ENCODE measurements around the gene CCNI. TPM values are rescaled to one million over a fixed set of nuclear protein-coding genes. Genes with fewer than 3 reads are reported as not detected.

The CCNI gene
- total RNA-seq, 4 donors from 2014 or later, result 234 to 328 (median 298) TPM

- no peak for TF ChIP-seq CTCF (IDR thresholded peaks at IDR 0.05; ENCODE audit: low read depth)
These were observed 2.5 kb downstream of the CCNI start for GRCh38 chr4:77073106-77073809.

- TF ChIP-seq CTCF (IDR thresholded peaks at IDR 0.05; ENCODE audit: low read depth), result no peak
These were observed 3.5 kb downstream of the CCNI start for GRCh38 chr4:77072195-77072753.

DNA sequence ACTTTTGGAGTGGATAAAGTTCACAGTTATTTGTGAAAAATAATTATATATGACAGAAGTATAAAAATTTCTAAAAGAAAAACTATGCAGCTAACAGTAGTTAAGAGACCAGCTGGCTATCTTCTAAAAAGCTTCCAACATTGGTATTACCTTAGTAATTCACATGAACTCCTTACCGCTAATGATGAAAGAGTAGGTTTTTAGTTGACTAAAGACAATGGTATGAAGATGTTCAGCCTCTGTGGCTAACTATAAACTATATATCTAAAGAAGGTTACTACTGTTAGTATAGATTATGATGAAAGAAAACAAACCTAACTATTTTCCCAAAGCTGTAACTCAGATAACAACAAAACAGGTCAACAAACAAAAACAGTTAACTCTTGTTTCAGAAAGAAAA is 10.4 kb downstream of the CCNI start:
- TF ChIP-seq CTCF (IDR thresholded peaks at IDR 0.05; ENCODE audit: low read depth), result no peak

- no peak for TF ChIP-seq CTCF (IDR thresholded peaks at IDR 0.05; ENCODE audit: low read depth)
These were observed 12.9 kb downstream of the CCNI start for GRCh38 chr4:77062856-77063255.

- no peak for TF ChIP-seq CTCF (IDR thresholded peaks at IDR 0.05; ENCODE audit: low read depth)
These were observed 23.4 kb downstream of the CCNI start for GRCh38 chr4:77052352-77052751.

DNA sequence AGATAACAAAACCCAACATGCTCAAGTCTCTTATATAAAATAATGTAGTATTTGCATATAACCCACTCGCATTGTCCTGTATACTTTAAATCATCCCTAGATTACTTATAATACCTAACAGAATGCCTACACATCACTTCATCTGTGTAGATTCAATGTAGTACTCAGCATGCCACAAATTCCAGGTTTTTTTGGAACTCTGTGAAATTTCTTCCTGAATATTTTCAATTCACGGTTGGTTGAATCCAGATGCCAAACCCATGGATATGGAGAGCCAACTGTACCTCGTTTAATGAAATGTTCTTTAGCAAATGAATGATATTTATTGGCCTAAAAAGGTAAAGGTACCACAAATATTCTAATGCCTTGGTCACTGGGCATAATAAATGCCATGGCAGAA is 24.8 kb downstream of the CCNI start:
- no peak for TF ChIP-seq CTCF (IDR thresholded peaks at IDR 0.05; ENCODE audit: low read depth)

DNA sequence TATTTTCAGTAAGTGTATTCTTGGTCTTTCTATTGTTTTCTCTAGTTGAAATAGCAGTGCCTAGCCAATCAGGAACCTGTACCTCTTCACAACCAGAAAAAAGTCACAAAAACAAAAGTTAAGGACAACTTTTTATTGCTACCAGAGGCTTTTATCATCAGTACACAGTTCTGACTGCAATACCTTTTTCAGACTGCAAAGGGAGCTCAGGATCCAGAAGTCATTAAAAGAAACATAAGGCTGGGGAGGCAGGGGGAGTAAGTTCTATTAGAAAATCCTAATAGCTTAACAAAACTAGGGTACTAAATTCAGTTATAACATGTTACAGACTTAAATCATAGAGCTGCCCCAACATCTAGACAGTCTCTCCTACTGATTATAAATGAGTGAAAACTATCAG is 28.8 kb downstream of the CCNI start:
- TF ChIP-seq CTCF (IDR thresholded peaks at IDR 0.05; ENCODE audit: low read depth), result no peak
